AG09309 (cell line): ENCODE measurements around the gene RANBP3.

Source experiments
- DNase-seq: peaks from one replicate; pipeline ENCODE4 v3.0.0-alpha.2; 2010; ENCODE audit warnings: low read depth
- H3K4me3 ChIP-seq: 2 replicates; pipeline ENCODE4 v1.5.1; 2011; ENCODE audit warnings: mild to moderate bottlenecking, low read depth, low read length, moderate library complexity; ENCODE audit not compliant: control insufficient read depth
- TF ChIP-seq, protein P1 (sequence below): IDR thresholded peaks from 2 replicates; pipeline ENCODE4 v1.5.1; 2011; ENCODE audit warnings: mild to moderate bottlenecking, low read depth, low read length, inconsistent platforms; ENCODE audit not compliant: insufficient read depth, control insufficient read depth; ENCODE audit errors: missing control alignments

Gene RANBP3

DNA sequence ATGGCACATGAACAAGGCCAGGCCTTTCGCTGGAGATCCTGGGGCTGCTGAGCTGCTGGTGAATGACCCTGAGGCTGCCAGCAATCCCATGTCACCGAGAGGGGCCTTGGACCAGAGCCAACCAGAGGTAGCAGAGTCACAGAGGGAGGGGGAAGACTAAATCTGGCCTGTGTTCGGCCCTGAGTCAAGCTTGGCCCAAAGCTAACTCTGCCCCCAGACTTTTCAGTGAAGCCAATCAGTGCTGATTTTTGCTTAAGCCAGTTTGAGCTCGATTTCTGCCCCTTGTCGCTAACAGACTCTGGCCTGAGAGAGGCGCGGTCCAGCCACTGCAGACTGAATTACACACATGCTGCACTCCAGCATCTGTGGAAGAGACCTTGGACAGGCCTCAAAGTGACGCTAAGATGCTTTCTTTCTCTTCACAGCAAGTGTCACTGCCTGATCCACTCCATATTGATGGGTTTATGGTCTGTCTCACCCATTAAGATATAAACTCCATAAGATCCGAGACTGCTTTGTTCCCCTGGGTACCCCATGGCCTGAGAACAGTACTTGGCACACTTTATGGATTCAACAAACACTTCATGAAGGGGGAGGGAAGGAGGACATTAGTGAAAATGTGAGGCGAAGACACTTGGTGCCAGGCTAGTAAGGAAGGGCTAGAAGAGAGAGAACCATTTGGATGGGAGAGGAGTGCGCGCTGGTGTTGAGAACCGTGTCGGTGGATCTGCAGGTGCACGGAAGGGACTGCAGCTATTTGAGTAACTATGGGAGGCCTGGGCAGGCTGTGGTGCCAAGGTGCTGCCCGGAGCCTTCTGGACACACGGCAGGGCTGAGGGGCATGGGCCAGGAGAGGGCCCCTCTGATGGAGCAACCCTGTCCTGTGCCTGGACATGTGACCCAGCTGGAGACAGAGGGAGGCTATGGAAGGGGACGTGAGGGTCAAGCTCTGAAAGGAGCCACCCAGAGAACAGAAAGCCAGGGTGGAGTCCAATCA, 17.6 kb downstream of the RANBP3 start:
- no peak overlapping the region for H3K4me3 ChIP-seq
- TF ChIP-seq, protein P1, sequence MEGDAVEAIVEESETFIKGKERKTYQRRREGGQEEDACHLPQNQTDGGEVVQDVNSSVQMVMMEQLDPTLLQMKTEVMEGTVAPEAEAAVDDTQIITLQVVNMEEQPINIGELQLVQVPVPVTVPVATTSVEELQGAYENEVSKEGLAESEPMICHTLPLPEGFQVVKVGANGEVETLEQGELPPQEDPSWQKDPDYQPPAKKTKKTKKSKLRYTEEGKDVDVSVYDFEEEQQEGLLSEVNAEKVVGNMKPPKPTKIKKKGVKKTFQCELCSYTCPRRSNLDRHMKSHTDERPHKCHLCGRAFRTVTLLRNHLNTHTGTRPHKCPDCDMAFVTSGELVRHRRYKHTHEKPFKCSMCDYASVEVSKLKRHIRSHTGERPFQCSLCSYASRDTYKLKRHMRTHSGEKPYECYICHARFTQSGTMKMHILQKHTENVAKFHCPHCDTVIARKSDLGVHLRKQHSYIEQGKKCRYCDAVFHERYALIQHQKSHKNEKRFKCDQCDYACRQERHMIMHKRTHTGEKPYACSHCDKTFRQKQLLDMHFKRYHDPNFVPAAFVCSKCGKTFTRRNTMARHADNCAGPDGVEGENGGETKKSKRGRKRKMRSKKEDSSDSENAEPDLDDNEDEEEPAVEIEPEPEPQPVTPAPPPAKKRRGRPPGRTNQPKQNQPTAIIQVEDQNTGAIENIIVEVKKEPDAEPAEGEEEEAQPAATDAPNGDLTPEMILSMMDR, result no peak
- no peak for DNase-seq

DNA sequence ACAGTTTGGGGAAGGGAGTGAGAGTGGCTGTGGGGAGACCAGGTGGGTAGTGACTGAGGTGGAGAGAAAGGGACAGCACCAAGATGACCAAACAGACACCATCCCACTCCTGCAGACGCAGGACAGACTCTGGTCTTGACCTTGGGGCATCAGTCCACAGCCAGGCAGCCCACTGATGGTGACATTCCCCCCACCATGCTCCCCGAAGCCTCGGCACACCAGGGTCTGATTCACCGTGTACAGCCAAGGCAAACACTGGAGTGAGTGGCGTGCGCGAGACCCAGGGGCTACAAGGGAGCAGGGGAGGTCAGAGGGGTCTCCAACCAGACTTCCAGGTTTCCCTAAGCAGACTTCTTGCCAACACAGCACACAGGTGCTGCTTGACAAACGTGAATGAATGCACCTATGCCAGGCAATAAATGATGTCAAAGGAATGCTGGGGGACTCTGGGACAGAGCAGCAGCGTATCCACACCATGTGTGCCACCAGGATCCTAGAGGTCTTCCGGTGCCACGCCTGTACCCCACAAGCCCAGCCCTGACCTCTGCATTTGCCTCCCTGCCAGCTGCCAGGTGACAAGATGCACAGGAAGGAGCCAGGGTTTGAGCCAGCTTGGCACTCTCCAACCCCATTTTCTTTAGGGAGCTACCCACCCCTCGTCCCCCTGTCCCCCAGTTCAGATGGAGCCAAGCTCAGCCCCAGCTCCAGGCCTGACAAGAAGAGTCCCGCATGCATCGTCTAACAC, 18.5 kb downstream of the RANBP3 start:
- no peak overlapping the region for H3K4me3 ChIP-seq
- no peak for DNase-seq
- TF ChIP-seq, protein P1, result no peak

DNA sequence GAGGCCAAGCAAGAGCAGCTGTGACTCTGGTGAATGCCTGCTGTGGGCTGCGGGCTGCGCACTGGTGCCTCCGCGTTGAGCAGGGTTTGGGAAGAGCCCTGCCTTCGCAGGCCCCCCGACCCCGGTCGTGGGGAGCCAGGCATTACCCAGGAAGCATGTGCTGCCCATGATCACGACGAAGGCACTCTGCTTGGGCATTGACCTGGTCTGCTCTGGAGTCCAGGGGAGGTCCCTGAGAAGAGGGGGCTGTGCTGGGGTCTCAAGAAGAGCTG, 19.2 kb downstream of the RANBP3 start:
- no peak overlapping the region for H3K4me3 ChIP-seq
- DNase-seq, result no peak
- TF ChIP-seq, protein P1, result no peak

DNA sequence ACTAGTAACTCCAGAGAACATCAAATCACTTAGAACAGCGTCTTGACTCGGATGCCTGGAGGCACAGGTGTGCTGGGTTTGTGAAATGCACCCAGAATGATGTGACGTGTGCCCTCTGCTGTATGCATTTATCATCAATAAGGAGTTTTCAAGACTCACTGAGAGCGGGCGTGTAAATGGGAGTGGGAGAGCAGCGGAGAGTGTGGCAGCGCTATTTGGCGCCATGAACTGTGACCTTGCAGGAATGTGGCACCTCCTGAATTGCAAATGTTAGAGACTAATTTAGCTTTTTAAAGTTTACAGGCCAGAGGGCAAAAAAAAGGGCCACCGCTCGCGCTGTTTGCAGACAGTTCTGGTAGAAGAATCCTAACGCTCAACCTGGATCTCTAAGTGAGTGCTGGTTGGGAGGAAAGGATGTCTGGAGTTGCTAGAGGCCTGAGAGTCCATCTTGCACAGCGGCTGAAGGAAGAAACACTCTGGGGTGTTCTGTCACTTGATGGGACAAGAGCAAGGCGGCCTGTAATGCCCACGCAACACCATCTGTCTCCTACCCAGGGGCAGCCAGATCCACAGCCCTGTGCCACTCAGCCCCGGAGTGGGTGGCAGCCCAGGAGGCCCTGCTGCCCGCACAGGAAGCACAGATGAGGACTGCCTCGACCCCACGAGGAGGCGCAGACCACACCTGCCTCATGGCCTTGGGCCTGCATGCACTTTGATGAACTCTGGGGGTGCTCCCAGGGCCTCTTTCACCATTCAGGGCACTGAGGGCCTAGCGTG, 19.7 kb downstream of the RANBP3 start:
- DNase-seq, result no peak
- TF ChIP-seq, protein P1, result no peak
- no peak overlapping the region for H3K4me3 ChIP-seq

DNA sequence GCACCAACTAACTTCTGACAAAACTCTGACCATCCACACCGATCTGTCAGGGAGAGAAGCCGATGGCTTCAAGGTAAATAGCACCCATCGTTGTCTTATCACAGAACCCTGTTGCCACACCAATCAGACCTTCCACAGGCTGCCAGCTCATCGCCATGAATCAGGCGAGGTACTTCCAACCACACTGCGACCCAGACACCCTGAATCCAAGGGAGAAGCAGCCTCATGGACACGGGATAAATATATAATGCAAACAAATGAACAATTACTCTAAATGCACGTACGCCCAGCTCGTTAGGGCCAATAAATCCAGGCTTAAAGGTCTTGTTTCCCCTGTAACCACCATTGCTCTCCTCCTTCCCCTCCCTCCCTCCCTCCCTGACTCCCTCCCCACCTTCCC, 20.8 kb downstream of the RANBP3 start:
- H3K4me3 ChIP-seq, result no peak overlapping the region
- TF ChIP-seq, protein P1, result no peak
- DNase-seq, result no peak

DNA sequence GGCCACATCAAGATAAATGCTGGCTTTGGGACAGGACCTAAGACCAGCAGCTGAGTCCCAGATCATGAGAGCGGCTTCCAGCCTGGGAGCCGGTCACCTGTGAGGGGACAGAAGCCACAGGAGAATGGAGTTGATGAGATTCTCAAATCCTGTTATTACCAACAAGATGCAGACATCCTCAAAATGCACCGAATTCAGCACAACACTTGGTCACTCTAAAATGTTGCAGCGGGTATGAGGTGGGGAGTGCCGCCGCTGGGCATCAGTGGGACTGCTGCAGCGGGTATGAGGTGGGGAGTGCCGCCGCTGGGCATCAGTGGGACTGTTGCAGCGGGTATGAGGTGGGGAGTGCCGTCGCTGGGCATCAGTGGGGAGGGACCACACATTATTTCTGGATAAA, 21.2 kb downstream of the RANBP3 start:
- no peak overlapping the region for H3K4me3 ChIP-seq
- TF ChIP-seq, protein P1, result no peak
- DNase-seq, result no peak
